ENCODE measurements around the gene SLC11A2. TPM values are rescaled to one million over a fixed set of nuclear protein-coding genes. Genes with fewer than 3 reads are reported as not detected.

SLC11A2 gene
- total RNA-seq, 1 donor from 2014 or later: 47.3 TPM

- H3K27ac Mint-ChIP-seq (ENCODE audit: unreplicated experiment): no peak overlapping the region
These were observed 10.1 kb upstream of the SLC11A2 start for GRCh38 chr12:51036279-51036678.

GRCh38 chr12:51033457-51034089 lies 7.4 kb upstream of the SLC11A2 start:
- DNase-seq (ENCODE audit: low spot score): no peak
- Mint-ChIP-seq H3K9me3 (ENCODE audit: unreplicated experiment) (no peaks in the 10 kb centered on the region), H3K27ac (ENCODE audit: unreplicated experiment) (no peak overlapping the region), H3K4me1 (ENCODE audit: unreplicated experiment) (no peaks in the 10 kb centered on the region), H3K36me3 (ENCODE audit: low read depth, unreplicated experiment) (no peaks in the 10 kb centered on the region), H3K27me3 (ENCODE audit: unreplicated experiment) (peaks cover 4% of the 10 kb centered on the region), H3K4me3 (ENCODE audit: unreplicated experiment) (no peak overlapping the region)
- no peak for TF ChIP-seq CTCF (IDR thresholded peaks at IDR 0.05; ENCODE audit: unreplicated experiment)

More at GRCh38 chr12:51036279-51036678, 10.1 kb upstream of the SLC11A2 start:
- DNase-seq (ENCODE audit: low spot score): no peak
- TF ChIP-seq CTCF (IDR thresholded peaks at IDR 0.05; ENCODE audit: unreplicated experiment): no peak
- H3K27me3 Mint-ChIP-seq (ENCODE audit: unreplicated experiment): no peaks in the 10 kb centered on the region
- no peaks in the 10 kb centered on the region for H3K36me3 Mint-ChIP-seq (ENCODE audit: low read depth, unreplicated experiment)
- H3K9me3 Mint-ChIP-seq (ENCODE audit: unreplicated experiment): no peaks in the 10 kb centered on the region
- no peaks in the 10 kb centered on the region for H3K4me1 Mint-ChIP-seq (ENCODE audit: unreplicated experiment)
- H3K4me3 Mint-ChIP-seq (ENCODE audit: unreplicated experiment): no peak overlapping the region

GRCh38 chr12:51033048-51033447 lies 6.9 kb upstream of the SLC11A2 start:
- Mint-ChIP-seq H3K27me3 (ENCODE audit: unreplicated experiment) (peaks cover 4% of the 10 kb centered on the region), H3K36me3 (ENCODE audit: low read depth, unreplicated experiment) (no peaks in the 10 kb centered on the region), H3K9me3 (ENCODE audit: unreplicated experiment) (no peaks in the 10 kb centered on the region), H3K4me3 (ENCODE audit: unreplicated experiment) (no peak overlapping the region), H3K4me1 (ENCODE audit: unreplicated experiment) (no peaks in the 10 kb centered on the region), H3K27ac (ENCODE audit: unreplicated experiment) (no peak overlapping the region)
- DNase-seq (ENCODE audit: low spot score): no peak
- TF ChIP-seq CTCF (IDR thresholded peaks at IDR 0.05; ENCODE audit: unreplicated experiment): no peak

GRCh38 chr12:51028813-51029150 lies 2.6 kb upstream of the SLC11A2 start:
- Mint-ChIP-seq H3K36me3 (ENCODE audit: low read depth, unreplicated experiment) (no peaks in the 10 kb centered on the region), H3K27me3 (ENCODE audit: unreplicated experiment) (peaks cover 4% of the 10 kb centered on the region), H3K27ac (ENCODE audit: unreplicated experiment) (no peak overlapping the region), H3K9me3 (ENCODE audit: unreplicated experiment) (no peaks in the 10 kb centered on the region), H3K4me1 (ENCODE audit: unreplicated experiment) (peaks cover 18% of the 10 kb centered on the region), H3K4me3 (ENCODE audit: unreplicated experiment) (no peak overlapping the region)
- no peak for TF ChIP-seq CTCF (IDR thresholded peaks at IDR 0.05; ENCODE audit: unreplicated experiment)
- no peak for DNase-seq (ENCODE audit: low spot score)

GRCh38 chr12:51028126-51028812 lies 2.1 kb upstream of the SLC11A2 start:
- Mint-ChIP-seq H3K27ac (ENCODE audit: unreplicated experiment) (no peak overlapping the region), H3K4me1 (ENCODE audit: unreplicated experiment) (peaks cover 21% of the 10 kb centered on the region), H3K4me3 (ENCODE audit: unreplicated experiment) (no peak overlapping the region)

More at GRCh38 chr12:51028126-51028812, 2.1 kb upstream of the SLC11A2 start:
- Mint-ChIP-seq H3K9me3 (ENCODE audit: unreplicated experiment) (no peaks in the 10 kb centered on the region), H3K27me3 (ENCODE audit: unreplicated experiment) (peaks cover 4% of the 10 kb centered on the region), H3K36me3 (ENCODE audit: low read depth, unreplicated experiment) (no peaks in the 10 kb centered on the region)
- no peak for TF ChIP-seq CTCF (IDR thresholded peaks at IDR 0.05; ENCODE audit: unreplicated experiment)
- no peak for DNase-seq (ENCODE audit: low spot score)
